ENCODE measurements around the gene AKAP13.
"Not testable (repeated sequence)": the region's sequence is repeated elsewhere in the genome, so short reads cannot be mapped to it uniquely, and the experiment has no call there.

AKAP13 gene

GRCh38 chr15:85441854-85442253 lies 61.5 kb downstream of the AKAP13 start:
- not testable (repeated sequence) for DNase-seq (ENCODE audit: low read depth, low spot score)

GRCh38 chr15:85443046-85443445 lies 62.6 kb downstream of the AKAP13 start:
- DNase-seq (ENCODE audit: low read depth, low spot score), result no peak

GRCh38 chr15:85443593-85444087 lies 63.2 kb downstream of the AKAP13 start:
- no peak for DNase-seq (ENCODE audit: low read depth, low spot score)

- no peak for DNase-seq (ENCODE audit: low read depth, low spot score)
Measured at GRCh38 chr15:85444122-85444745, 63.8 kb downstream of the AKAP13 start.

- DNase-seq (ENCODE audit: low read depth, low spot score), result no peak
Measured at GRCh38 chr15:85445361-85445760, 65.0 kb downstream of the AKAP13 start.

- no peak for DNase-seq (ENCODE audit: low read depth, low spot score)
Measured at GRCh38 chr15:85451099-85451700, 70.8 kb downstream of the AKAP13 start.

- DNase-seq (ENCODE audit: low read depth, low spot score), result no peak
Measured at GRCh38 chr15:85452436-85452835, 72.0 kb downstream of the AKAP13 start.

GRCh38 chr15:85453144-85453872 lies 72.9 kb downstream of the AKAP13 start:
- no peak for DNase-seq (ENCODE audit: low read depth, low spot score)

GRCh38 chr15:85454403-85454802 lies 74.0 kb downstream of the AKAP13 start:
- no peak for DNase-seq (ENCODE audit: low read depth, low spot score)

- DNase-seq (ENCODE audit: low read depth, low spot score), result no peak
Measured at GRCh38 chr15:85455891-85456290, 75.5 kb downstream of the AKAP13 start.

- DNase-seq (ENCODE audit: low read depth, low spot score), result no peak
Measured at GRCh38 chr15:85456798-85457197, 76.4 kb downstream of the AKAP13 start.

GRCh38 chr15:85457392-85457968 lies 77.1 kb downstream of the AKAP13 start:
- no peak for DNase-seq (ENCODE audit: low read depth, low spot score)

GRCh38 chr15:85458764-85459163 lies 78.4 kb downstream of the AKAP13 start:
- DNase-seq (ENCODE audit: low read depth, low spot score), result no peak

- no peak for DNase-seq (ENCODE audit: low read depth, low spot score)
Measured at GRCh38 chr15:85462029-85462428, 81.6 kb downstream of the AKAP13 start.

GRCh38 chr15:85463276-85463892 lies 83.0 kb downstream of the AKAP13 start:
- no peak for DNase-seq (ENCODE audit: low read depth, low spot score)

GRCh38 chr15:85463976-85464375 lies 83.6 kb downstream of the AKAP13 start:
- no peak for DNase-seq (ENCODE audit: low read depth, low spot score)

- no peak for DNase-seq (ENCODE audit: low read depth, low spot score)
Measured at GRCh38 chr15:85464471-85464870, 84.1 kb downstream of the AKAP13 start.

GRCh38 chr15:85470563-85471271 lies 90.3 kb downstream of the AKAP13 start:
- no peak for DNase-seq (ENCODE audit: low read depth, low spot score)

- DNase-seq (ENCODE audit: low read depth, low spot score), result no peak
Measured at GRCh38 chr15:85472349-85472748, 91.9 kb downstream of the AKAP13 start.

GRCh38 chr15:85473455-85473854 lies 93.1 kb downstream of the AKAP13 start:
- peak; percentile 35 for DNase-seq (ENCODE audit: low read depth, low spot score)

- no peak for DNase-seq (ENCODE audit: low read depth, low spot score)
Measured at GRCh38 chr15:85474700-85475316, 94.4 kb downstream of the AKAP13 start.
